CD4-positive, alpha-beta T cell treated with Interferon gamma for 1 hour (primary cell): ENCODE measurements around the gene PLA2G4C.

Experiments
- DNase-seq: peaks from one replicate; pipeline ENCODE4 v3.0.0-alpha.2; 2020

The PLA2G4C gene

DNA sequence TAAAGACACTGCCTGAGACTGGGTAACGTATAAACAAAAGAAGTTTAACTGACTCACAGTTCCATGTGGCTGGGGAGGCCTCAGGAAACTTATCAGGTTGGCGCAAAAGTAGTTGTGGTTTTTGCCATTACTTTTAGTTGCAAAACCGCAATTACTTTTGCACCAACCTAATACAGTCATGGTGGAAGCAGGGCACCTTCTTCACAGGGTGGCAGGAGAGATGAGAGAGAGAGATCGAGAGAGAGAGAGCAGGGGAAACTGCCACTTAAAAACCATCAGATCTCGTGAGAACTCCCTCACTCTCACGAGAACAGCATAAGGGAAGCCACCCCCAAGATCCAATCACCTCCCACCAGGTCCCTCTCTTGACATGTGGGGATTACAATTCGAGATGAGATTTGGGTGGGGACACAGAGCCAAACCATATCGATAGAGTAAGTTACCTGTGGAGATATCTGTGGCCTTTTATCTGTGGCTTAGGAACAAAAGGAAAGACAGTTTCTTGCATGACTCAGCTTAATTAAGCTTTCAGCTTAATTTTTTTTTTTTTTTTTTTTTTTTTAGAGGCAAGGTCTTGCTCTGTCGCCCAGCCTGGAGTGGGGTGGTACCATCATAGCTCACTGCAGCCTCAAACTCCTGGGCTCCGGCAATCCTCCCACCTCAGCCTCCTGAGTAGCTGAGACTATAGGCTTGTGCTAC, 59.1 kb downstream of the PLA2G4C start:
- DNase-seq, result no peak

GRCh38 chr19:48044561-48044960, 66.1 kb downstream of the PLA2G4C start:
- DNase-seq, result no peak

- no peak for DNase-seq
Observed at GRCh38 chr19:48043675-48044258, 66.8 kb downstream of the PLA2G4C start, which contains the start of gene CABP5. Gene CABP5, minus strand, starts transcription at chr19:48044079. Its CDS starts 157 bp downstream, at chr19:48043922.

- DNase-seq, result no peak
Observed at GRCh38 chr19:48041877-48042580, 68.6 kb downstream of the PLA2G4C start.

GRCh38 chr19:48036765-48037164, 73.9 kb downstream of the PLA2G4C start:
- DNase-seq, result no peak

DNA sequence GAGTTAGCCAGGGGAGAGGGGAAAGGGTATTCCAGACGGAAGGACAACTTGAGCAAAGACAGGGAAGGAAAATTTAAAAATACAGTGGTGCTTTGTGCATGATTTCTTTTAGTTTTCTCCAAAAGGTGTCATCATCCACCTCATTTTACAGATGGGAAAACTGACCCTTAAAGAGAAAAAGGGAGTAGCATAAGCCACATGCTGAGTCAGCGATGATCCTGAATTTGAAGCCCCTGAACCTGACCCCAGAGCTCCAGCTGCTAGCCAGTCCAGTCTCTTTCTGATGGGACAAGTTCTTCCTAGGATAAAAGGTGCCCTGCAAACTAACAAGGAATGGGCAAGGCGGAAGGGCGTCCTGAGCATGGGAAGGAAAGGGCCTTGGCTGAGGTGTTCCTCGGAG, 77.0 kb downstream of the PLA2G4C start:
- DNase-seq, result no peak

GRCh38 chr19:48030073-48030472, 80.5 kb downstream of the PLA2G4C start:
- DNase-seq, result no peak

GRCh38 chr19:48029431-48029830, 81.2 kb downstream of the PLA2G4C start:
- DNase-seq, result no peak

- DNase-seq, result no peak
Observed at GRCh38 chr19:48025480-48025879, 85.1 kb downstream of the PLA2G4C start.

- DNase-seq, result no peak
Observed at GRCh38 chr19:48023518-48023917, 87.1 kb downstream of the PLA2G4C start.

GRCh38 chr19:48023011-48023410, 87.6 kb downstream of the PLA2G4C start:
- no peak for DNase-seq

DNA sequence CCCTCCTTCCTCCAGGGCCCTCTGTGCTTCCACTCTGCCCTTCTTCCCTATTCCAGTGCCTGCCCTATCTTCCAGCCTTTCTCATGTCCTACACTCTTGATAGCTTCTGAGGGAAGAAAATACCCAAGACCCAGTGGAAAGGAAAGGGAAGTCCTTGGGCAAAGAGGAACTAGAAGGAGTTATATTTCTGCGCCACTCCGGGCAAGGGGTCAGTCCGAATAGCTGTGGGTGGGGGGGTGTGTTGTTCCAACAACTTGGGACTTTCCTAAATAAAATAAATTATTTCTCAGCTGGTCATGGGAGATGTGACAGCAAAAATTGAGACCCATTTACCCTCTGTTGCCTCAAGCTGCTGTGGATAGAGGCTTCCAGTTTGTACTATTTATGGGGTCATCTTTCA, 89.9 kb downstream of the PLA2G4C start:
- no peak for DNase-seq

GRCh38 chr19:48010932-48011758, 99.5 kb downstream of the PLA2G4C start:
- no peak for DNase-seq

- DNase-seq, result no peak
Observed at GRCh38 chr19:48006762-48007161, 103.9 kb downstream of the PLA2G4C start.

DNA sequence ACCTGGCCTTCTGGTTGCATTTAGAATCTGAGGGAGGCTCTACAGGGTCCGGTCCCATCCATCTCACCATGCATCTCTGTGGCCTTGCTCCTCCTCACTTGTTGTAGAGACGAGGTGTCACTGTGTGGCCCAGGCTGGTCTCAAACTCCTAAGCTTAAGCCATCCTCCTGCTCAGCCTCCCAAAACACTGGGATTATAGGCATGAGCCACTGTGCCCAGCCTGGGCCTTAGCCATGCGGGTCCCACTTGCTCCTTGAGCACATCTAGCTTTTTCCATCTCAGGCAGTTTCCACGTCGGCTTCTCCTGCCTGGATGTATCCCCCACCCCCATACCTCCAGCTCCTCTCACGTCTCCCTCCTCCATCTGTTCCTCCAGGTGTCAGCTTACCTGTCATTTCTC, 106.4 kb downstream of the PLA2G4C start:
- DNase-seq, result no peak

GRCh38 chr19:48000846-48001245, 109.8 kb downstream of the PLA2G4C start:
- DNase-seq, result no peak

- DNase-seq, result no peak
Observed at GRCh38 chr19:47998800-47999199, 111.8 kb downstream of the PLA2G4C start.
